WERI-Rb-1 (cell line): ENCODE results near the gene HOXD4.

Source experiments
- DNase-seq: peaks from one replicate; pipeline ENCODE4 v3.0.0-alpha.2; 2020
- H3K27ac ChIP-seq: fragments of 250-450 bp; sonication (Bioruptor Pico); 2 replicates; pipeline ENCODE4 v1.5.1; 2020; ENCODE audit warnings: mild to moderate bottlenecking, moderate library complexity
- H3K27me3 ChIP-seq: fragments of 250-450 bp; sonication (Bioruptor Pico); 2 replicates; pipeline ENCODE4 v1.5.1; 2021; ENCODE audit warnings: mild to moderate bottlenecking, low read depth, moderate library complexity; ENCODE audit not compliant: insufficient read depth, severe bottlenecking
- H3K36me3 ChIP-seq: fragments of 250-450 bp; sonication (Bioruptor Pico); 2 replicates; pipeline ENCODE4 v1.5.1; 2020; ENCODE audit warnings: mild to moderate bottlenecking, moderate library complexity
- H3K4me3 ChIP-seq: 2 replicates; pipeline ENCODE4 v1.5.1; 2011; ENCODE audit warnings: low read depth, mild to moderate bottlenecking, control low read depth, low read length
- H3K9me3 ChIP-seq: fragments of 250-450 bp; sonication (Bioruptor Pico); 2 replicates; pipeline ENCODE4 v1.5.1; 2021; ENCODE audit warnings: mild to moderate bottlenecking, moderate library complexity; ENCODE audit not compliant: severe bottlenecking
- TF ChIP-seq, protein P1 (sequence below): IDR thresholded peaks from 2 replicates; pipeline ENCODE4 v1.5.1; 2011; ENCODE audit warnings: low read depth, mild to moderate bottlenecking, control low read depth, inconsistent platforms, low read length

The HOXD4 gene

DNA sequence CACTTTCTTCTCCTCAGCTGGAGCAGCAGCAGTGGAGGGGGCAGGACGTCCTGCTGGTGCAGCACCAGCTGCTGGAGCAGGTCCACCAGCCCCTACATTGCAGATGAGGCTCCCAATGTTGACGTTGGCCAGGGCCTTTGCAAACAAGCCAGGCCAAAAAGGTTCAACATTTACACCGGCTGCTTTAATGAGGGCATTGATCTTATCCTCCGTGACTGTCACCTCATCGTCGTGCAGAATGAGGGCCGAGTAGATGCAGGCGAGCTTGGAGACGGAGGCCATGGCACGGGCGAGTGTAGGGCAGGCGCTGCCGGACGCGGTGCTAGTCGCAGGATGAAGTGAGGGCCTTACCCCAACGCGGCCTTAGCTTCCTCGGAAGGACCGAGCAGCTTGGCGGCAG lies 49.6 kb downstream of the HOXD4 start:
- TF ChIP-seq, protein P1, sequence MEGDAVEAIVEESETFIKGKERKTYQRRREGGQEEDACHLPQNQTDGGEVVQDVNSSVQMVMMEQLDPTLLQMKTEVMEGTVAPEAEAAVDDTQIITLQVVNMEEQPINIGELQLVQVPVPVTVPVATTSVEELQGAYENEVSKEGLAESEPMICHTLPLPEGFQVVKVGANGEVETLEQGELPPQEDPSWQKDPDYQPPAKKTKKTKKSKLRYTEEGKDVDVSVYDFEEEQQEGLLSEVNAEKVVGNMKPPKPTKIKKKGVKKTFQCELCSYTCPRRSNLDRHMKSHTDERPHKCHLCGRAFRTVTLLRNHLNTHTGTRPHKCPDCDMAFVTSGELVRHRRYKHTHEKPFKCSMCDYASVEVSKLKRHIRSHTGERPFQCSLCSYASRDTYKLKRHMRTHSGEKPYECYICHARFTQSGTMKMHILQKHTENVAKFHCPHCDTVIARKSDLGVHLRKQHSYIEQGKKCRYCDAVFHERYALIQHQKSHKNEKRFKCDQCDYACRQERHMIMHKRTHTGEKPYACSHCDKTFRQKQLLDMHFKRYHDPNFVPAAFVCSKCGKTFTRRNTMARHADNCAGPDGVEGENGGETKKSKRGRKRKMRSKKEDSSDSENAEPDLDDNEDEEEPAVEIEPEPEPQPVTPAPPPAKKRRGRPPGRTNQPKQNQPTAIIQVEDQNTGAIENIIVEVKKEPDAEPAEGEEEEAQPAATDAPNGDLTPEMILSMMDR: no peak
- Histone ChIP-seq H3K4me3 (no peak overlapping the region), H3K36me3 (no peaks in the 10 kb centered on the region), H3K27ac (no peak overlapping the region), H3K9me3 (no peaks in the 10 kb centered on the region), H3K27me3 (peaks cover 54% of the 10 kb centered on the region)
- no peak for DNase-seq

DNA sequence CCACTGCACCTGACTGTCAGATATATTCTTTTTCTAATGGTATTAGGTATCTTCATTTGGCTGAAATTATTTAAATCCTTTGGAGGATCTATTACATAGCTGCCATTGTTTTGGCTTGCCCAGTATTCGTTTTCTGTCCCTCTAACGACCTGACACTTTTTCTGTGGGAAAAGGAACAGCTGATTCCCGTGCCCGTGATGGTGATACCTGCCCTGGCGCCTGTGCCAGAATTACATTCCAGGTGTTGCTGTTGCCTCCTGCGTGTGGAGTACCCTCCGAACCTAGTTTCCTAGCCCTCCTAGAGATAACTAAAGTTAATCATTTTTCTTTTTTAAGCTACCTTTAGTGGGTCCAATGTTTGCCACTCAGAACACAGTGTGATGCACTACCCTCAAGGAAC lies 51.1 kb downstream of the HOXD4 start:
- DNase-seq: no peak
- H3K9me3 ChIP-seq: no peaks in the 10 kb centered on the region

More for the DNA sequence above, 51.1 kb downstream of the HOXD4 start:
- Histone ChIP-seq H3K27me3 (peaks cover 48% of the 10 kb centered on the region), H3K4me3 (no peak overlapping the region), H3K36me3 (no peaks in the 10 kb centered on the region), H3K27ac (no peak overlapping the region)
- TF ChIP-seq, protein P1: no peak
